SKM-1 treated with dmso at 0.1 percent for 144 hours (cell line): ENCODE measurements around the gene SORCS2.

ENCODE experiments used
- DNase-seq: peaks from one replicate; lab custom pipeline; 2025; ENCODE audit not compliant: unreplicated experiment; lab: John Stamatoyannopoulos, UW

Gene SORCS2

GRCh38 chr4:7516096-7516772 lies 323.9 kb downstream of the SORCS2 start:
- no peak for DNase-seq

- no peak for DNase-seq
These were observed 324.4 kb downstream of the SORCS2 start for GRCh38 chr4:7516773-7517144.

- no peak for DNase-seq
These were observed 326.7 kb downstream of the SORCS2 start for GRCh38 chr4:7518871-7519637.

- no peak for DNase-seq
These were observed 327.5 kb downstream of the SORCS2 start for GRCh38 chr4:7519638-7520376.

GRCh38 chr4:7521666-7522065 lies 329.3 kb downstream of the SORCS2 start:
- DNase-seq, result no peak

- no peak for DNase-seq
These were observed 330.3 kb downstream of the SORCS2 start for GRCh38 chr4:7522452-7523220.

GRCh38 chr4:7523526-7523925 lies 331.2 kb downstream of the SORCS2 start:
- DNase-seq, result no peak

GRCh38 chr4:7524064-7524682 lies 331.8 kb downstream of the SORCS2 start:
- DNase-seq, result no peak

GRCh38 chr4:7524843-7525242 lies 332.5 kb downstream of the SORCS2 start:
- no peak for DNase-seq

GRCh38 chr4:7526491-7526890 lies 334.2 kb downstream of the SORCS2 start:
- DNase-seq, result no peak

GRCh38 chr4:7526929-7527535 lies 334.7 kb downstream of the SORCS2 start:
- DNase-seq, result no peak

- no peak for DNase-seq
These were observed 337.2 kb downstream of the SORCS2 start for GRCh38 chr4:7529368-7530080.

- DNase-seq, result no peak
These were observed 337.7 kb downstream of the SORCS2 start for GRCh38 chr4:7530082-7530481.

GRCh38 chr4:7530932-7531639 lies 338.7 kb downstream of the SORCS2 start:
- DNase-seq, result no peak

- no peak for DNase-seq
These were observed 339.3 kb downstream of the SORCS2 start for GRCh38 chr4:7531640-7531994.

- DNase-seq, result no peak
These were observed 339.7 kb downstream of the SORCS2 start for GRCh38 chr4:7532043-7532442.

GRCh38 chr4:7533267-7533666 lies 340.9 kb downstream of the SORCS2 start:
- no peak for DNase-seq

- DNase-seq, result no peak
These were observed 342.8 kb downstream of the SORCS2 start for GRCh38 chr4:7535094-7535493.

GRCh38 chr4:7535619-7536018 lies 343.3 kb downstream of the SORCS2 start:
- DNase-seq, result no peak
